ENCODE results near the gene PAX5.

PAX5 gene

GRCh38 chr9:36922548-36922947, 111.5 kb downstream of the PAX5 start:
- DNase-seq (ENCODE audit: low read depth, low spot score): peak; percentile 67
- H3K4me3 ChIP-seq (ENCODE audit: low read depth, low read length): no peak overlapping the region
- in situ Hi-C loops (cut with HindIII; ENCODE audit: low sequenced_read_pairs): no loop called here
- TF ChIP-seq, protein P1, sequence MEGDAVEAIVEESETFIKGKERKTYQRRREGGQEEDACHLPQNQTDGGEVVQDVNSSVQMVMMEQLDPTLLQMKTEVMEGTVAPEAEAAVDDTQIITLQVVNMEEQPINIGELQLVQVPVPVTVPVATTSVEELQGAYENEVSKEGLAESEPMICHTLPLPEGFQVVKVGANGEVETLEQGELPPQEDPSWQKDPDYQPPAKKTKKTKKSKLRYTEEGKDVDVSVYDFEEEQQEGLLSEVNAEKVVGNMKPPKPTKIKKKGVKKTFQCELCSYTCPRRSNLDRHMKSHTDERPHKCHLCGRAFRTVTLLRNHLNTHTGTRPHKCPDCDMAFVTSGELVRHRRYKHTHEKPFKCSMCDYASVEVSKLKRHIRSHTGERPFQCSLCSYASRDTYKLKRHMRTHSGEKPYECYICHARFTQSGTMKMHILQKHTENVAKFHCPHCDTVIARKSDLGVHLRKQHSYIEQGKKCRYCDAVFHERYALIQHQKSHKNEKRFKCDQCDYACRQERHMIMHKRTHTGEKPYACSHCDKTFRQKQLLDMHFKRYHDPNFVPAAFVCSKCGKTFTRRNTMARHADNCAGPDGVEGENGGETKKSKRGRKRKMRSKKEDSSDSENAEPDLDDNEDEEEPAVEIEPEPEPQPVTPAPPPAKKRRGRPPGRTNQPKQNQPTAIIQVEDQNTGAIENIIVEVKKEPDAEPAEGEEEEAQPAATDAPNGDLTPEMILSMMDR (IDR thresholded peaks at IDR 0.05; ENCODE audit: low read depth, low read length): no peak

DNA sequence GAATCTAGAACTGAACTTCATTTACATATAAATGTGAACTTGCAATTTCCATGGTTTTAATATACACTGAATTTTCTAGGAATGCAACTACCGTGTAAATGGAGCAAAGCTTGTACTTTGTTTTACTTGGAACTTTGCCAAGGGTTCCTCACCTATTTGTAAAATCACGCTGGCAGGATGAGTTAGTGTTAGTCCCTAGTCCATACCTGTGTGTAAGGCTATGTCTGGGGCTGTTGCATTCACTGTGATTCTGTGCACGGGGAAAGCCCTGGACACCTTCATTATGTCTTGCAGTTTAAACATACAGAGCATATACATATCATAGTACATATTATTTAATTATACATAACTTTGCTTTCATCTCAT, 119.9 kb downstream of the PAX5 start:
- TF ChIP-seq, protein P1 (IDR thresholded peaks at IDR 0.05; ENCODE audit: low read depth, low read length): no peak
- no peak overlapping the region for H3K4me3 ChIP-seq (ENCODE audit: low read depth, low read length)
- no peak for DNase-seq (ENCODE audit: low read depth, low spot score)
- in situ Hi-C loops (cut with HindIII; ENCODE audit: low sequenced_read_pairs): no loop called here

DNA sequence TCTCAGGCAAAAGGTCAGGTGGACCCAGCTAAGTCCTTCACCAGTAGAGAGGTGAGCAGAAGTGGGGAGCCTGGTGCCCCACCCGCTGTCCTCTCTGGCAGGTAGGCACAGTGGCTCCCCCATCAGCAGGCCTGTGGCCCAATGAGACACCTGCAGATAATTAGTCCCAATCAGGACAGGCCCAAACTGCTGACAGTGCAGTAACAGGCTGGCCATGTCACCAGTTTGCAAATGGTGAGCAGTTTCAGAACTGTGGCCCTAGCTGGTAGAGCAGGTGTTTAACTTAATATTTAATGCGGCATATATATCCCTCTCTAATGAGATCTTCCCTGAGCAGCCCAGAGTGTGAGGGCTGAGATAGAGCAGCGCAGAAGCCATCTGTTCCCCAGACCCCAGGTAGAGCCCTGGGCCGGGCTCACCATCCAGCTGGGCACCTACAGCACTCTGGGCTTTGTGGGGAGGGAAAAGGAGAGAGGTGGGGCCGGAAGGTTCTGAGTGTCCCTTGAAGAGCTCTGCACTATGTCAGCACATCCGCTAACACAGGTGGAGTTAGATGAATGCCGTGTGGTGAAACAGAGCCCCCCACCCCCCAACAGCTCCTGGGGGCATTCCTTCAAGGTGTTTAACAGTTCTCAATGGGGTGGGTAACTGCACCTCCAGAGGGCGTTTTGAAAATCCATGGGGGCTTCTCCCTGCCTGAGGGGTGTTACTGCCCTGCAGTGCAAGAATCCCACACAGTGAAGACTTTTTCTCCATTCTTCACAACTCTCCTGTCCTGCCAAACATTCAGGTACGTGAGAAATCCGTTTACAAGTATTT, 120.5 kb downstream of the PAX5 start:
- no peak for DNase-seq (ENCODE audit: low read depth, low spot score)
- TF ChIP-seq, protein P1 (IDR thresholded peaks at IDR 0.05; ENCODE audit: low read depth, low read length): no peak
- in situ Hi-C loops (cut with HindIII; ENCODE audit: low sequenced_read_pairs): no loop called here
- H3K4me3 ChIP-seq (ENCODE audit: low read depth, low read length): no peak overlapping the region

GRCh38 chr9:36912620-36913019, 121.4 kb downstream of the PAX5 start:
- in situ Hi-C loops (cut with HindIII; ENCODE audit: low sequenced_read_pairs): no loop called here
- H3K4me3 ChIP-seq (ENCODE audit: low read depth, low read length): no peak overlapping the region
- TF ChIP-seq, protein P1 (IDR thresholded peaks at IDR 0.05; ENCODE audit: low read depth, low read length): no peak
- no peak for DNase-seq (ENCODE audit: low read depth, low spot score)

GRCh38 chr9:36911601-36912412, 122.3 kb downstream of the PAX5 start:
- TF ChIP-seq, protein P1 (IDR thresholded peaks at IDR 0.05; ENCODE audit: low read depth, low read length): no peak
- DNase-seq (ENCODE audit: low read depth, low spot score): no peak
- in situ Hi-C loops (cut with HindIII; ENCODE audit: low sequenced_read_pairs): no loop called here
- no peak overlapping the region for H3K4me3 ChIP-seq (ENCODE audit: low read depth, low read length)

DNA sequence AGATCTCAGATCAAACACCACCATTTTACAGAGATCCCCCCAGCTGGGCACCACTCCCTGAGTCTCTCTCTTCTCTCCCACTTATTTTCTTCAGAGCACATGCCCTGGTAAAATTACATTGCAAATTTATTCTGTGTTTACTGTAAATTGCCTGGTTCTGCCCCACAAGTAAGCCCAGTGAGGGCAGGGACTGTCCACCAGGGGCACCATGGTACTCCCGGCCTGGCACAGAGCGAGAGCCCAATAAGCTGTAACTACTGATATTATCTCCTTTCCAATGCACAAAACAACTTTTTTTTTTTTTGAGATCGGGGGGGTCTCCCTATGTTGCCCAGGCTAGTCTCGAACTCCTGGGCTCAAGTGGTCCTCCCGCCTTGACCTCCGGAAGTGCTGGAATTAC, 123.0 kb downstream of the PAX5 start:
- no peak overlapping the region for H3K4me3 ChIP-seq (ENCODE audit: low read depth, low read length)
- TF ChIP-seq, protein P1 (IDR thresholded peaks at IDR 0.05; ENCODE audit: low read depth, low read length): peak; percentile 9
- no peak for DNase-seq (ENCODE audit: low read depth, low spot score)
- in situ Hi-C loops (cut with HindIII; ENCODE audit: low sequenced_read_pairs): no loop called here

Measured in astrocyte of the spinal cord (primary cell).